Measurements from ENCODE around the gene RGS9.

GRCh38 chr17:65205655-65206054, 68.5 kb downstream of the RGS9 start:
- TF ChIP-seq CTCF (conservative IDR thresholded peaks at IDR 0.05 in 1 of 2, IDR thresholded peaks at IDR 0.05 in 1 of 2; ENCODE audit: extremely low read depth in 1 of 2, insufficient read depth in 1 of 2, low read depth in 1 of 2, low read length in 2 of 2) (no peak), EZH2 (IDR thresholded peaks at IDR 0.05; ENCODE audit: borderline replicate concordance, low read length) (no peak)
